Panc1 (cell line): Measurements from ENCODE around the gene C17orf78. TPM values are rescaled to one million over a fixed set of nuclear protein-coding genes. Genes with fewer than 3 reads are reported as not detected.

ENCODE experiments used
- ATAC-seq: fragments of 200-7000 bp; cut with Tn5 transposase; 2 replicates; pipeline ENCODE4 v1.9.1; 2020; ENCODE audit warnings: mild to moderate bottlenecking, moderate library complexity
- BruUV-seq: library from RNA; stranded (reverse); fragments of 400-500 nt; replicated peaks from 2 replicates; lab custom pipeline; 2021; lab: Mats Ljungman, UMichigan
- CTCF ChIA-PET: fragments of 300-600 bp; sonication (Branson Sonifier 250); formaldehyde crosslinking; loops from one replicate; lab custom pipeline; 2022; ENCODE audit warnings: antibody characterized with exemption; lab: Charles Lee
- POLR2A ChIA-PET: fragments of 300-600 bp; sonication (Branson Sonifier 250); formaldehyde crosslinking; loops from one replicate; lab custom pipeline; 2022; ENCODE audit warnings: antibody characterized with exemption; lab: Charles Lee
- DNase-seq: peaks from one replicate; pipeline ENCODE4 v3.0.0-alpha.2; 2010; ENCODE audit warnings: low read depth, low spot score
- H3K27ac ChIP-seq: 2 replicates; pipeline ENCODE4 v1.5.1; 2011; ENCODE audit warnings: mild to moderate bottlenecking, low read length, inconsistent platforms
- H3K27me3 ChIP-seq: fragments of 200-500 bp; sonication (Bioruptor generic); 2 replicates; pipeline ENCODE4 v1.6.0; 2014; ENCODE audit warnings: low read length, inconsistent platforms; ENCODE audit not compliant: control insufficient read depth, insufficient read depth
- H3K36me3 ChIP-seq: fragments of 200-500 bp; sonication (Bioruptor generic); 2 replicates; pipeline ENCODE4 v1.5.1; 2014; ENCODE audit warnings: inconsistent platforms, mild to moderate bottlenecking, low read length, moderate library complexity; ENCODE audit not compliant: control insufficient read depth, insufficient read depth
- H3K4me1 ChIP-seq: 2 replicates; pipeline ENCODE4 v1.5.1; 2011; ENCODE audit warnings: inconsistent platforms, mild to moderate bottlenecking, low read length, moderate library complexity; ENCODE audit not compliant: control insufficient read depth, insufficient read depth
- H3K4me3 ChIP-seq, 2 experiments: 2 replicates each; pipeline ENCODE4 v1.5.1; 2011 to 2012; ENCODE audit warnings: low read depth in 2 of 2, low read length in 2 of 2, mild to moderate bottlenecking in 2 of 2, inconsistent platforms in 1 of 2, moderate library complexity in 1 of 2
- H3K9me3 ChIP-seq: fragments of 200-500 bp; sonication (Bioruptor generic); 2 replicates; pipeline ENCODE4 v1.5.1; 2014; ENCODE audit warnings: low read depth, mild to moderate bottlenecking, inconsistent platforms, low read length, moderate library complexity; ENCODE audit not compliant: control insufficient read depth, insufficient read depth
- POLR2AphosphoS5 ChIP-seq: IDR thresholded peaks from 2 replicates; pipeline ENCODE4 v1.6.1; 2012; ENCODE audit warnings: mild to moderate bottlenecking, low read depth, low read length, moderate library complexity
- SIN3A ChIP-seq: IDR thresholded peaks from 2 replicates; pipeline ENCODE4 v1.6.1; 2012; ENCODE audit warnings: low read depth, mild to moderate bottlenecking, low read length, moderate library complexity, borderline replicate concordance; ENCODE audit not compliant: insufficient read depth
- TCF7L2 ChIP-seq: IDR thresholded peaks from 2 replicates; pipeline ENCODE4 v1.6.1; 2011; ENCODE audit warnings: mild to moderate bottlenecking, low read depth, low read length, inconsistent platforms
- in situ Hi-C: cut with HindIII; loops from 2 replicates; pipeline ENCODE4 v1.10.0; 2016; ENCODE audit warnings: low sequenced_read_pairs, low pct_unique_long_range_greater_than_20kb
- intact Hi-C: fragments of 100-400 bp; cut with micrococcal nuclease; formaldehyde crosslinking; loops from one replicate; pipeline ENCODE4 v1.10.0; 2022; ENCODE audit not compliant: unreplicated experiment
- total RNA-seq: library from RNA; stranded (reverse); gene quantifications from one replicate; pipeline ENCODE4 v1.2.1, GENCODE V29; 2021; ENCODE audit not compliant: unreplicated experiment
- TF ChIP-seq, protein P1 (sequence below), 2 experiments: IDR thresholded peaks; 2 replicates each; pipeline ENCODE4 v1.6.1; 2011 to 2012; ENCODE audit warnings: low read depth in 2 of 2, control low read depth in 1 of 2, low read length in 1 of 2, mild to moderate bottlenecking in 1 of 2, moderate library complexity in 1 of 2; ENCODE audit not compliant: insufficient read depth in 1 of 2
- TF ChIP-seq, protein P2 (sequence below): fragments of 450-650 bp; IDR thresholded peaks from 2 replicates; pipeline ENCODE4 v1.5.1; 2017; ENCODE audit warnings: mild to moderate bottlenecking

Gene C17orf78
- total RNA-seq, 1 experiment from 2014 or later = not detected

GRCh38 chr17:37429039-37429438 lies 53.3 kb downstream of the C17orf78 start:
- Histone ChIP-seq H3K4me1 (no peaks in the 10 kb centered on the region), H3K27ac (no peak overlapping the region), H3K27me3 (no peaks in the 10 kb centered on the region), H3K9me3 (no peaks in the 10 kb centered on the region), H3K4me3 (no peak overlapping the region), H3K36me3 (peaks cover 7% of the 10 kb centered on the region; the same call in 1 of the 2 replicates)
- BruUV-seq = no TSS peak
- intact Hi-C loops (no loop called here), in situ Hi-C loops (no loop called here)
- DNase-seq (no peak), ATAC-seq (no peak)
- CTCF ChIA-PET = no interaction called here
- POLR2A ChIA-PET = no interaction called here
- TF ChIP-seq, protein P1, sequence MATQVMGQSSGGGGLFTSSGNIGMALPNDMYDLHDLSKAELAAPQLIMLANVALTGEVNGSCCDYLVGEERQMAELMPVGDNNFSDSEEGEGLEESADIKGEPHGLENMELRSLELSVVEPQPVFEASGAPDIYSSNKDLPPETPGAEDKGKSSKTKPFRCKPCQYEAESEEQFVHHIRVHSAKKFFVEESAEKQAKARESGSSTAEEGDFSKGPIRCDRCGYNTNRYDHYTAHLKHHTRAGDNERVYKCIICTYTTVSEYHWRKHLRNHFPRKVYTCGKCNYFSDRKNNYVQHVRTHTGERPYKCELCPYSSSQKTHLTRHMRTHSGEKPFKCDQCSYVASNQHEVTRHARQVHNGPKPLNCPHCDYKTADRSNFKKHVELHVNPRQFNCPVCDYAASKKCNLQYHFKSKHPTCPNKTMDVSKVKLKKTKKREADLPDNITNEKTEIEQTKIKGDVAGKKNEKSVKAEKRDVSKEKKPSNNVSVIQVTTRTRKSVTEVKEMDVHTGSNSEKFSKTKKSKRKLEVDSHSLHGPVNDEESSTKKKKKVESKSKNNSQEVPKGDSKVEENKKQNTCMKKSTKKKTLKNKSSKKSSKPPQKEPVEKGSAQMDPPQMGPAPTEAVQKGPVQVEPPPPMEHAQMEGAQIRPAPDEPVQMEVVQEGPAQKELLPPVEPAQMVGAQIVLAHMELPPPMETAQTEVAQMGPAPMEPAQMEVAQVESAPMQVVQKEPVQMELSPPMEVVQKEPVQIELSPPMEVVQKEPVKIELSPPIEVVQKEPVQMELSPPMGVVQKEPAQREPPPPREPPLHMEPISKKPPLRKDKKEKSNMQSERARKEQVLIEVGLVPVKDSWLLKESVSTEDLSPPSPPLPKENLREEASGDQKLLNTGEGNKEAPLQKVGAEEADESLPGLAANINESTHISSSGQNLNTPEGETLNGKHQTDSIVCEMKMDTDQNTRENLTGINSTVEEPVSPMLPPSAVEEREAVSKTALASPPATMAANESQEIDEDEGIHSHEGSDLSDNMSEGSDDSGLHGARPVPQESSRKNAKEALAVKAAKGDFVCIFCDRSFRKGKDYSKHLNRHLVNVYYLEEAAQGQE (IDR thresholded peaks at IDR 0.05; ENCODE audit: insufficient read depth in 1 of 2, low read depth in 2 of 2, low read length in 1 of 2) = no peak
- TF ChIP-seq TCF7L2 (no peak), SIN3A (no peak), POLR2AphosphoS5 (no peak)
- TF ChIP-seq, protein P2, sequence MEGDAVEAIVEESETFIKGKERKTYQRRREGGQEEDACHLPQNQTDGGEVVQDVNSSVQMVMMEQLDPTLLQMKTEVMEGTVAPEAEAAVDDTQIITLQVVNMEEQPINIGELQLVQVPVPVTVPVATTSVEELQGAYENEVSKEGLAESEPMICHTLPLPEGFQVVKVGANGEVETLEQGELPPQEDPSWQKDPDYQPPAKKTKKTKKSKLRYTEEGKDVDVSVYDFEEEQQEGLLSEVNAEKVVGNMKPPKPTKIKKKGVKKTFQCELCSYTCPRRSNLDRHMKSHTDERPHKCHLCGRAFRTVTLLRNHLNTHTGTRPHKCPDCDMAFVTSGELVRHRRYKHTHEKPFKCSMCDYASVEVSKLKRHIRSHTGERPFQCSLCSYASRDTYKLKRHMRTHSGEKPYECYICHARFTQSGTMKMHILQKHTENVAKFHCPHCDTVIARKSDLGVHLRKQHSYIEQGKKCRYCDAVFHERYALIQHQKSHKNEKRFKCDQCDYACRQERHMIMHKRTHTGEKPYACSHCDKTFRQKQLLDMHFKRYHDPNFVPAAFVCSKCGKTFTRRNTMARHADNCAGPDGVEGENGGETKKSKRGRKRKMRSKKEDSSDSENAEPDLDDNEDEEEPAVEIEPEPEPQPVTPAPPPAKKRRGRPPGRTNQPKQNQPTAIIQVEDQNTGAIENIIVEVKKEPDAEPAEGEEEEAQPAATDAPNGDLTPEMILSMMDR = no peak

- Histone ChIP-seq H3K27me3 (no peaks in the 10 kb centered on the region), H3K9me3 (no peaks in the 10 kb centered on the region), H3K4me3 (no peak overlapping the region), H3K36me3 (peaks cover 7% of the 10 kb centered on the region; the same call in 1 of the 2 replicates), H3K4me1 (no peaks in the 10 kb centered on the region), H3K27ac (no peak overlapping the region)
- ChIA-PET POLR2A (no interaction called here), CTCF (no interaction called here)
- intact Hi-C loops = no loop called here
- BruUV-seq = no TSS peak
- in situ Hi-C loops = no loop called here
- no peak for ATAC-seq
- TF ChIP-seq, protein P2 = no peak
- no peak for TF ChIP-seq SIN3A
- no peak for TF ChIP-seq TCF7L2
- TF ChIP-seq, protein P1 (IDR thresholded peaks at IDR 0.05; ENCODE audit: insufficient read depth in 1 of 2, low read depth in 2 of 2, low read length in 1 of 2) = no peak
- no peak for TF ChIP-seq POLR2AphosphoS5
- DNase-seq = no peak
These were observed 53.7 kb downstream of the C17orf78 start for GRCh38 chr17:37429453-37429852.
